Nephron progenitor cell (in vitro differentiated cells): ENCODE data around the gene CPED1.

Source experiments
- DNase-seq: peaks from one replicate; pipeline ENCODE4 v3.0.0; 2021
- H3K27ac Mint-ChIP-seq: 2 replicates; pipeline ENCODE4 v1.8.0; 2021; ENCODE audit warnings: mild to moderate bottlenecking, moderate library complexity, mixed read lengths
- H3K27me3 Mint-ChIP-seq: 2 replicates; pipeline ENCODE4 v1.8.0; 2021; ENCODE audit warnings: mild to moderate bottlenecking, low read depth, mixed read lengths; ENCODE audit not compliant: poor library complexity
- H3K36me3 Mint-ChIP-seq: 2 replicates; pipeline ENCODE4 v1.8.0; 2021; ENCODE audit warnings: low read depth, mixed read lengths
- H3K4me1 Mint-ChIP-seq: 2 replicates; pipeline ENCODE4 v1.8.0; 2021; ENCODE audit warnings: mixed read lengths
- H3K4me3 Mint-ChIP-seq: 2 replicates; pipeline ENCODE4 v1.8.0; 2021; ENCODE audit warnings: mild to moderate bottlenecking, moderate library complexity, mixed read lengths
- H3K9me3 Mint-ChIP-seq: 2 replicates; pipeline ENCODE4 v1.8.0; 2021; ENCODE audit warnings: mild to moderate bottlenecking, moderate library complexity, mixed read lengths
- TF ChIP-seq, protein P1 (sequence below): fragments of 200-600 bp; sonication (generic); IDR thresholded peaks from 2 replicates; pipeline ENCODE4 v1.5.0; 2021; ENCODE audit warnings: antibody characterized with exemption

CPED1 gene

DNA sequence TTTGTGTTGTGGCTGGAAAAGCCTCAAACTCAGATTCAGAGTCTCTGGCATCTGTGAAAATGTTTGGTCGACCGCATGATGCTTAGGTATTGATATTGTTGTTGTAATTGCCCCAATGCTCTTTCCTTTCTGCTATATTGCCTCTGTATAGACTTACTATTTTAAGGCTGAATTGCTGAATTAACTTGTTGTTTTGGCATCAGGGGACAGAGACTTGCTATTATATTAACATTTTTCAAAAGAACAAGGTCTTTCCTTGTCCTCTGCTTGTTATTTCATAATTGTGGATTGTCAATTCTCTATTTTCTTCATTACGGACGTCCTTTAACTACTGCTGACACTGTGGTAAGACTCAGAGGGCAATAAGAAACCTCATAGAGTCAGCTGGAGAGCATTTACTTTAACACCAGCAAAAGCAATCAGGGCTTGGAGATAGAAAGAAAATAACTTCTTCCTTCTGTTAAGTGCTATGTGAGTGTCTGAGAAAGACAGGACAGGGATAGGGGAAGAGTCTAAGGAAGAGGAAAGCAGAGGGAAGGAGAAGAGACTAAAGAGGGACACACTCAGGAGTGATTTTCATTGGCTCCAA, 17.6 kb downstream of the CPED1 start:
- Mint-ChIP-seq H3K9me3 (no peaks in the 10 kb centered on the region), H3K36me3 (no peaks in the 10 kb centered on the region), H3K27me3 (peaks cover 6% of the 10 kb centered on the region), H3K4me1 (peaks cover 29% of the 10 kb centered on the region), H3K4me3 (no peak overlapping the region), H3K27ac (peak overlapping the region; percentile 84)
- no peak for DNase-seq
- TF ChIP-seq, protein P1, sequence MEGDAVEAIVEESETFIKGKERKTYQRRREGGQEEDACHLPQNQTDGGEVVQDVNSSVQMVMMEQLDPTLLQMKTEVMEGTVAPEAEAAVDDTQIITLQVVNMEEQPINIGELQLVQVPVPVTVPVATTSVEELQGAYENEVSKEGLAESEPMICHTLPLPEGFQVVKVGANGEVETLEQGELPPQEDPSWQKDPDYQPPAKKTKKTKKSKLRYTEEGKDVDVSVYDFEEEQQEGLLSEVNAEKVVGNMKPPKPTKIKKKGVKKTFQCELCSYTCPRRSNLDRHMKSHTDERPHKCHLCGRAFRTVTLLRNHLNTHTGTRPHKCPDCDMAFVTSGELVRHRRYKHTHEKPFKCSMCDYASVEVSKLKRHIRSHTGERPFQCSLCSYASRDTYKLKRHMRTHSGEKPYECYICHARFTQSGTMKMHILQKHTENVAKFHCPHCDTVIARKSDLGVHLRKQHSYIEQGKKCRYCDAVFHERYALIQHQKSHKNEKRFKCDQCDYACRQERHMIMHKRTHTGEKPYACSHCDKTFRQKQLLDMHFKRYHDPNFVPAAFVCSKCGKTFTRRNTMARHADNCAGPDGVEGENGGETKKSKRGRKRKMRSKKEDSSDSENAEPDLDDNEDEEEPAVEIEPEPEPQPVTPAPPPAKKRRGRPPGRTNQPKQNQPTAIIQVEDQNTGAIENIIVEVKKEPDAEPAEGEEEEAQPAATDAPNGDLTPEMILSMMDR: no peak

DNA sequence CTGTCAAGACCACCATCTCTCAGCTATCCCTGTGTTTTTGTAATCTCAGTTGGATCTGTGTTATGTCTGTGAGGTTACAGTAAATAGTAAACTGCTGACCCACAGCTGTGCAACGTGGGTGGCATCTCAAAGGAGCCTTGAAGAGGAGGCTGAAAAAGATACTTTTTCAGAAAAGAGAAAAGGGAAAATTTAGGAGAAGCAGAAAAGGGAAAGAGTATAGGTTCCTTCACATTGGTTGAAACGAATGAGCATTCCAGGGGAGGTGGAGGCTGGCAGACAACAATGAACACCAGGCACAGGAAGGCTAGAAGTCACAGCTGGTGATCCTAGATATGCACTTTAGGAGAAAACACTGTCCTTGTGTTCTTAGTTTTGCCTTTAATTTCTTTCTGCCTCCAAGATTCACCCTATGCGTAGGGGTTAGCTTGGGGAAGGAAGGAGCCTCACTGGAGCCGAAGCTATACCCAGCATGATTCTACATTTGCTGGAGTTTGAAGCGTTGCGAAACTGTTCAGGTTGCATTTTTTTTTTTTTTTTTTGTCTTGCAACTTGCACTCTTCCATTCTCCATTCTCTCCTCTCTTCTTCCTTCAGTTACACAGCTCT, 18.3 kb downstream of the CPED1 start:
- no peak overlapping the region for H3K27ac Mint-ChIP-seq

DNA sequence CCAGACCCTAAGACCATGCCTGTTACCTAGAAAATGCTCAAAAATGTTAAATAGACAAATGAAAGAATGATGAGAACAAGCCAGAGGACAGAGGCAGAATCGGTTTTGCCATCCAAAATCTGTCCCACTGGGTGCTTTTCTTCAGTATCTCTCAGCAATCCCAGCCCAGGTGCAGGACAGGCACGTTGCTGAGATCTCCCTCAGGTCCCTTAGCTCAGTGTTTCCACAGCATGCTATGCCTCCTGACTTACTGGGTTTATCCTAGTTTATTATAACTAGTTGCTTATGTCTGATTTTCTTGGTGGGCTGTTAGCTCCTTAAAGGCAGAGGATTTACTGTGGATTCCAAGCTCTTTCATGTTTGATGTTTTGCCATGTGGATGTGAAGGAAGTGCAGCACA, 20.3 kb downstream of the CPED1 start:
- H3K36me3 Mint-ChIP-seq: peaks cover 1% of the 10 kb centered on the region

More for the DNA sequence above, 18.3 kb downstream of the CPED1 start:
- Mint-ChIP-seq H3K4me3 (no peak overlapping the region), H3K4me1 (peaks cover 29% of the 10 kb centered on the region), H3K27me3 (peaks cover 6% of the 10 kb centered on the region), H3K36me3 (no peaks in the 10 kb centered on the region), H3K9me3 (no peaks in the 10 kb centered on the region)
- TF ChIP-seq, protein P1: no peak
- DNase-seq: no peak

DNA sequence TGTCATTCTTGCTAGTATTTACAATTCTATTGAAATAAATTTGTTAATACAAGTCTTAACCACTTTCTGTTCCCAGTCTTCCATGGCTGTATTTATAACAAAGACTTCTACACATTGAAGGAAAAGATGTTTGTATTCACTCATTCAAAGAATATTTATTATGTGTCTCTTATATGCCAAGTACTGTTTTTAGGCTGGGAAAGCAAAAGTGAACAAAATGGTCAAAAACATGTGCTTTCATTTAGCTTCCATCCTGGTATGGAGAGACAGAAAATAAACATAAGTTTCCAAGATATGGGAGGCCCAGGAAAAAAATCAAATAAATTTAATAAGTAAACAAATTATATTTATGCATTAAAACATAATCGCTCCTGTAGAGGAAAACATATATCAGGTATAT, 22.9 kb downstream of the CPED1 start:
- H3K36me3 Mint-ChIP-seq: peaks cover 9% of the 10 kb centered on the region
- H3K4me1 Mint-ChIP-seq: peaks cover 41% of the 10 kb centered on the region
- TF ChIP-seq, protein P1: no peak
- H3K27me3 Mint-ChIP-seq: peaks cover 3% of the 10 kb centered on the region
- DNase-seq: no peak
- H3K9me3 Mint-ChIP-seq: peaks cover 9% of the 10 kb centered on the region
- no peak overlapping the region for H3K27ac Mint-ChIP-seq
- no peak overlapping the region for H3K4me3 Mint-ChIP-seq

More for the DNA sequence above, 20.3 kb downstream of the CPED1 start:
- H3K27me3 Mint-ChIP-seq: peaks cover 6% of the 10 kb centered on the region
- TF ChIP-seq, protein P1: no peak
- H3K27ac Mint-ChIP-seq: peak overlapping the region; percentile 54
- H3K4me1 Mint-ChIP-seq: peaks cover 36% of the 10 kb centered on the region
- peaks cover 1% of the 10 kb centered on the region for H3K9me3 Mint-ChIP-seq
- no peak overlapping the region for H3K4me3 Mint-ChIP-seq
- DNase-seq: no peak

DNA sequence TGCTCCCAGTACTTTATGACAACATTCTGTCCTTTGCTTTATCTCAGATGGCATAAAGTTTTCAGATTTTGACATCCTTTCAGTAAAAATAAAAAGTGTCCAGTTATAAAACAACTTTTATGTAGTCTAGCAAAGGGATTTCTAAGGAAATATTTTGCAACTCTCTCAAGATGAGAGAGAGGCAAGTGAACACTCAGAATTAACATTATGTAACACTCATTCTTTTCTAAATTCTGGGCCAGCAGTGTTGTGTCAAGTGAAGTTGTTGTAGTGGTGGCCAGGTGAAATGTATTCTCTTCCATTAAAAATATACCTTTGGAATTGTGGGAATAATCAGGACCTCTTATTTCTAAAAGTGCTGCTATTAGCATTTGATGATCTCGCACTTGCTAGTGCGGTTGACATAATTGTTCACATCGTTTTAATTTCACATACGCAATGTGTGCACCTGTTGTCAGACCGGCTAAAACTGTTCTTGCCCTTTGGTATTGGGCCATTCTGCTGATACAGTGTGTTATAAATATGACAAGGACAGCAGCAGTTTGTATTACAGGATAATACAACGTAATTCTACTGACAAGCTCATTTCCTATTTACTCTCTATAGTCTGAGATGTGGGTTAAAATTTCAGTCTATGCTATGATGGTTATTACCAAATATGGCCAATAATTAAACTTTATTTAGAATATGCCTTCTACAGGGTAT, 23.8 kb downstream of the CPED1 start:
- Mint-ChIP-seq H3K9me3 (peaks cover 9% of the 10 kb centered on the region), H3K4me3 (no peak overlapping the region), H3K36me3 (peaks cover 9% of the 10 kb centered on the region), H3K27me3 (peaks cover 3% of the 10 kb centered on the region), H3K27ac (no peak overlapping the region), H3K4me1 (peaks cover 38% of the 10 kb centered on the region)
- TF ChIP-seq, protein P1: no peak
- no peak for DNase-seq
